Measurements from ENCODE around the gene RPL41.

RPL41 gene

DNA sequence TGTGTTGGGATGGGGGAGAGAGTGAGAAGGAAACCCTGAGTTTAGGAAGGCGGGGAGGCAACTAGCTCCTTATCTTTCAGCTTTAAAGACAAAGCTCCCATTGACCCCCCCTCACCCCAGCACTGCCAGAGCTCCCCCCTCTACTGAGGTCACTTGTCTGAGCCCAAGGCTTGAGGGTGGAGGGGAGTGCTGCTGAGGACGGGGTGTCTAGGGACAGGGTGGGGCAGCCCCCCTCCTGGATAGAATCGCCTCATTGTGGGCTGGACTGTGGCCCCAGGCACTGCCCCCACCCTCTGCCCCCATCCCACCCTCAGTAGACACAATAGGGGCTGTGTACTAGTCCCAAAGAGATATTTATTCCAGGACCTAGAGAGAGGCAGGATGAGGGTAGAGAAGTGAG, 33.5 kb upstream of the RPL41 start:
- peak overlapping the region in 2 of 3 experiments; percentile 89 to 96 for H3K4me3 Mint-ChIP-seq
- peaks cover 14% of the 10 kb centered on the region for H3K36me3 Mint-ChIP-seq (ENCODE audit: low read depth)
- H3K9me3 Mint-ChIP-seq: no peaks in the 10 kb centered on the region
- H3K27ac Mint-ChIP-seq: peak overlapping the region in 1 of 3 experiments; percentile 85
- peaks cover 20% of the 10 kb centered on the region for H3K4me1 Mint-ChIP-seq
- TF ChIP-seq, protein P1, sequence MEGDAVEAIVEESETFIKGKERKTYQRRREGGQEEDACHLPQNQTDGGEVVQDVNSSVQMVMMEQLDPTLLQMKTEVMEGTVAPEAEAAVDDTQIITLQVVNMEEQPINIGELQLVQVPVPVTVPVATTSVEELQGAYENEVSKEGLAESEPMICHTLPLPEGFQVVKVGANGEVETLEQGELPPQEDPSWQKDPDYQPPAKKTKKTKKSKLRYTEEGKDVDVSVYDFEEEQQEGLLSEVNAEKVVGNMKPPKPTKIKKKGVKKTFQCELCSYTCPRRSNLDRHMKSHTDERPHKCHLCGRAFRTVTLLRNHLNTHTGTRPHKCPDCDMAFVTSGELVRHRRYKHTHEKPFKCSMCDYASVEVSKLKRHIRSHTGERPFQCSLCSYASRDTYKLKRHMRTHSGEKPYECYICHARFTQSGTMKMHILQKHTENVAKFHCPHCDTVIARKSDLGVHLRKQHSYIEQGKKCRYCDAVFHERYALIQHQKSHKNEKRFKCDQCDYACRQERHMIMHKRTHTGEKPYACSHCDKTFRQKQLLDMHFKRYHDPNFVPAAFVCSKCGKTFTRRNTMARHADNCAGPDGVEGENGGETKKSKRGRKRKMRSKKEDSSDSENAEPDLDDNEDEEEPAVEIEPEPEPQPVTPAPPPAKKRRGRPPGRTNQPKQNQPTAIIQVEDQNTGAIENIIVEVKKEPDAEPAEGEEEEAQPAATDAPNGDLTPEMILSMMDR (IDR thresholded peaks at IDR 0.05; ENCODE audit: unreplicated experiment in 3 of 3): no peak
- peaks cover 41% of the 10 kb centered on the region for H3K27me3 Mint-ChIP-seq (ENCODE audit: low read depth)

- H3K9me3 Mint-ChIP-seq: no peaks in the 10 kb centered on the region
- H3K27me3 Mint-ChIP-seq (ENCODE audit: low read depth): peaks cover 25% of the 10 kb centered on the region
- H3K36me3 Mint-ChIP-seq (ENCODE audit: low read depth): peaks cover 15% of the 10 kb centered on the region
- peak overlapping the region in 1 of 3 experiments; percentile 45 for H3K4me3 Mint-ChIP-seq
- H3K27ac Mint-ChIP-seq: no peak overlapping the region
- TF ChIP-seq, protein P1 (IDR thresholded peaks at IDR 0.05; ENCODE audit: unreplicated experiment in 3 of 3): no peak
- H3K4me1 Mint-ChIP-seq: peaks cover 15% of the 10 kb centered on the region
These were observed 31.4 kb upstream of the RPL41 start for GRCh38 chr12:56084958-56085543.

DNA sequence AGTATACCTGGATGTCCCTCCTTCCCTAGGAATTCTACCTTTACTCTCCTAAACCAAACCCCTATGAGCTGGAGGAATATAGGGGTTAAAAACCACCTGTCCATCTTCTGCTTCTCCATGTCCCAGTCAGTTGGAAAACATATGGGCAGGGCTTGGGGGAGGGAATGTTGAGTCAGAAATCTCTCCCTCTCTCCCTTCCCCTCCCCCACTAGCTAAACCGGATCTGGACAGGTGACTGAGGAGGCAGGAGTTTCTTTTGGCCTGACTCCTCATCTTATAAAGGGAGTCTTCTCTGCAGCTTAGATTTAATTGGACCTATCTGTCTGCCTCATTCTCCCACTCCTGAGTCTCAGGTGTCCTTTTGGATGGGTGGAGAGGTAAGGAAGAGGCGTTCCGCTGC, 30.3 kb upstream of the RPL41 start:
- no peak overlapping the region for H3K27ac Mint-ChIP-seq
- peaks cover 17% of the 10 kb centered on the region for H3K27me3 Mint-ChIP-seq (ENCODE audit: low read depth)
- peaks cover 20% of the 10 kb centered on the region for H3K36me3 Mint-ChIP-seq (ENCODE audit: low read depth)
- H3K9me3 Mint-ChIP-seq: no peaks in the 10 kb centered on the region
- H3K4me3 Mint-ChIP-seq: no peak overlapping the region
- H3K4me1 Mint-ChIP-seq: peaks cover 11% of the 10 kb centered on the region
- TF ChIP-seq, protein P1 (IDR thresholded peaks at IDR 0.05; ENCODE audit: unreplicated experiment in 3 of 3): no peak

DNA sequence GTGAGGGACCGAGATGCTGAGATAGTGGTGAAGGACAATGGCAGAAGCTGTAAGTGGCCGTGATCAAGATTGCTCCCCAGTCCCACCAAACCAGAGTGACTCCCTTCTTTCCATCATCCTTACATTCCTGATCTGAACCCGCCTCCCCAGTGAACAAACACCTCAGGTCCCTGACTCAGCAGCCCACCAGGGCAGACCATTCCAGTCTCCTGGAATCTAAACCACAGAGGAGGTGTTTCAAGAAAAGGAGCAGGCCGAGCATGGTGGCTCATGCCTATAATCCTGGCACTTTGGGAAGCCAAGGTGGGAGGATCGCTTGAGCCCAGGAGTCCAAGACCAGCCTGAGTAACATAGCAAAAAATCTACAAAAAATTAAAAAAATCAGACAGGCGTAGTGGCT, 29.8 kb upstream of the RPL41 start:
- H3K36me3 Mint-ChIP-seq (ENCODE audit: low read depth): peaks cover 20% of the 10 kb centered on the region
- no peak overlapping the region for H3K27ac Mint-ChIP-seq
- TF ChIP-seq, protein P1 (IDR thresholded peaks at IDR 0.05; ENCODE audit: unreplicated experiment in 3 of 3): no peak
- H3K9me3 Mint-ChIP-seq: no peaks in the 10 kb centered on the region
- H3K27me3 Mint-ChIP-seq (ENCODE audit: low read depth): peaks cover 12% of the 10 kb centered on the region
- peaks cover 9% of the 10 kb centered on the region for H3K4me1 Mint-ChIP-seq
- no peak overlapping the region for H3K4me3 Mint-ChIP-seq

DNA sequence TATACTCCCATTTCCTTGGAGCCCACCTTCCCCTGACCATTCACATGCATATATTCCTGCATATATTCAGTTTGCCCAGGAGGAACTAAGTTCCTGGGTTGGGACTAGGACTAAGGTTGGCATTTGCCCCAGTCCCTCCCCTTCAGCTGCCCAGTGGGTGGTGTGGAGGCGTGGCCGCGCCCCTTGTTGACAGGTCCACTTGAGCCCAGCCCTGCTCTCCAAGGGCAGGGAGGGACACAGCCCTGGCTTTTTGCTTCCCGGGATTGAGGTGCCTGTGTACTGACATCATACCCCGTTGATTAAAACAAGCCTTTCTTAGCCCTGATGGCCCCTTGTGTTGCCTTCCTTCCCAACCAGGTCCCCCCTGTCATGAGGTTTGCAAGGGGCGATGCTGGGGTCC, 29.2 kb upstream of the RPL41 start:
- H3K27me3 Mint-ChIP-seq (ENCODE audit: low read depth): peaks cover 6% of the 10 kb centered on the region
- H3K4me3 Mint-ChIP-seq: no peak overlapping the region
- peaks cover 20% of the 10 kb centered on the region for H3K36me3 Mint-ChIP-seq (ENCODE audit: low read depth)
- no peaks in the 10 kb centered on the region for H3K9me3 Mint-ChIP-seq
- TF ChIP-seq, protein P1 (IDR thresholded peaks at IDR 0.05; ENCODE audit: unreplicated experiment in 3 of 3): no peak
- H3K4me1 Mint-ChIP-seq: peaks cover 9% of the 10 kb centered on the region
- no peak overlapping the region for H3K27ac Mint-ChIP-seq

DNA sequence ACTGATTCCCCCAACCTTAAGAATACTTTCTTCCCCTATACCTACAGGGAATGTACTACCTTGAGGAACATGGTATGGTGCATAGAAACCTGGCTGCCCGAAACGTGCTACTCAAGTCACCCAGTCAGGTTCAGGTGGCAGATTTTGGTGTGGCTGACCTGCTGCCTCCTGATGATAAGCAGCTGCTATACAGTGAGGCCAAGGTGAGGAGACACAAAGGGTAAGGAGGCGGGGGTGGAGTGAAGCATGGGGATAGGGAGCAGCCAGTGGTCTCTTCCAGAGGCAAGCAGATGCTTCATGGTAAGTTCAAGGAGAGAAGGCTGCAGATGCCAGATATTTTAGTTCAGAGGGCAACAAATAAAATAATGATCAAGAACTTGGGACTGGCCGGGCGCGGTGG, 18.7 kb upstream of the RPL41 start:
- TF ChIP-seq, protein P1 (IDR thresholded peaks at IDR 0.05; ENCODE audit: unreplicated experiment in 3 of 3): no peak
- Mint-ChIP-seq H3K27me3 (ENCODE audit: low read depth) (peaks cover 7% of the 10 kb centered on the region), H3K27ac (no peak overlapping the region), H3K36me3 (ENCODE audit: low read depth) (peaks cover 42% of the 10 kb centered on the region), H3K4me3 (no peak overlapping the region), H3K9me3 (peaks cover 2% of the 10 kb centered on the region), H3K4me1 (no peaks in the 10 kb centered on the region)
